HG02981 (cell line): Measurements from ENCODE around the gene TNRC18.
"Not testable (repeated sequence)": the region's sequence is repeated elsewhere in the genome, so short reads cannot be mapped to it uniquely, and the experiment has no call there.

Experiments used
- ATAC-seq: cut with Tn5 transposase; IDR thresholded peaks from one replicate; pipeline ENCODE4 v1.9.1; 2021; ENCODE audit warnings: mild to moderate bottlenecking, moderate library complexity; ENCODE audit not compliant: unreplicated experiment

TNRC18 gene

GRCh38 chr7:5324961-5325360 lies 98.7 kb downstream of the TNRC18 start:
- ATAC-seq, result no peak

DNA sequence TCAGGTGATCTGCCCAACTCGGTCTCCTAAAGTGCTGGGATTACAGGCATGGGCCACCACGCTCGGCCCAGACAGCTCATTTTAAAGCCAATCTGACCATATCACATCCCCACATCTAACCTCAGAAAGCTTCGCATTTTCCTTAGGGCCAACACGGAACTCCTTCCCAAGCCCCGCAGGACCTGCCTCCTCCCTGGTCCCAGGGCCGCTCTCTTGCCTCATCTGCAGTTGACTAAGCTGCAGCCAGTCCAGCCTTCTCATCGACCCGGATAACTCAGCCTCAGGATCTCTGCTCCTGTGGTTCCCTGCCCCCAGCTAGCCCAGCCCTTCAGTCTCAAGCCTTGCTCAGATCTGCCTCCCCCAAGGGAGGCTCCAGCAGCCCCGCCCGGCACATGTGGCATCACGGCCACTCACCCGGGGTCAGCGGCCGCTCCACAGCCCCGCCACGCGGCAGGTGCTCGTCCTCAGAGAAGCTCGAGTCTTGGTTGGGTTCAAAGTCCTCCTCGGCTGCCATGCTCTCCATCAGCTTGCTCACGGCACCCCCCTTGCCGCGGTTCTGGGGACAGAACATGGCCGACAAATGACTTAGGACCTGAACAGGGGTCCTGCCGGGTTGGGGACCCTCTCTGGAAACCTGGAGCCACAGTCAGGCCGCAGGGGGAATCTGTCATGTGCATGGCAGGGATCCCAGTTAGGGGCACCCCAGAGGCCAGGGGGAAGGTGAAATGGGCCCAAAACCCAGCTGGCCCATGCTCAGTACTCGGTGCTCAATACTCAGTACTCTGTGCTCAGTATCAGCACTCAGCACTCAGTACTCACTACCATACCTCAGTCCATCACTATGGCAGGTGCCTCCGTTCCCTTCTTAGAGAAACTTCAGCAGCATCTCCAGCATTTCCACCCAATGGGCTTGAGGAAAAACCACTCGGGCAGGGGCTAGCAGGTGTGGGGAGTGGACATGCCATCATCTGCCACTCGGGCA lies 99.5 kb downstream of the TNRC18 start:
- ATAC-seq, result not testable (repeated sequence)

- no peak for ATAC-seq
Observed at GRCh38 chr7:5322621-5323410, 100.8 kb downstream of the TNRC18 start.

DNA sequence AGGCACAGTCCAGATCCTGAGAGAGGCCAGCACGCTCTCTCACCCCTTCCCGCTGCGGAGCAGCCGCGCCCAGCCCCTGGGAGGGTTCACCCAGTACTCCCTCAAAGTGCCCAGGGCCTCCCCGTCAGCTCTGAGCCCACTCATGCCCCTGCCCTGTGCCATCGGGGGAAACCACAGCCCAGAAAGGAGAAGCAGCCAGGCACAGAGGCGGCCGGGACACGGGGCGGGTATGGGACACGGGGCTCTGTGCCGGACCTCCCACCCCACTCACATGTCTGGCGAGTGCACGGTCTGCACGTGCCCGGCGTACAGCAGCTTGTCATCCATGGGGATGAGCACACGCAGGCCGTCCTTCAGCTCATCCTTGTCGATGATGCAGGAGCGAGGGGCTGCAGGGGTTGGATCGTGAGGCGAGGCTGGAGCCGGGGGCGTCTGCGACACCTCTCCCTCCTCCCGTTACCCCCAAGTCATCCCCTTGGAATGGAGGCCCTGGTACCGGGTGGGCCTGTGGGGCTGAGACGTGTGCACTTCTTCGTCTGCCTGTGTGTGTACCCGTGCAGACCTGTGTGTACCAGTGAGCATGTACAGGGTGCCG lies 102.7 kb downstream of the TNRC18 start:
- no peak for ATAC-seq

DNA sequence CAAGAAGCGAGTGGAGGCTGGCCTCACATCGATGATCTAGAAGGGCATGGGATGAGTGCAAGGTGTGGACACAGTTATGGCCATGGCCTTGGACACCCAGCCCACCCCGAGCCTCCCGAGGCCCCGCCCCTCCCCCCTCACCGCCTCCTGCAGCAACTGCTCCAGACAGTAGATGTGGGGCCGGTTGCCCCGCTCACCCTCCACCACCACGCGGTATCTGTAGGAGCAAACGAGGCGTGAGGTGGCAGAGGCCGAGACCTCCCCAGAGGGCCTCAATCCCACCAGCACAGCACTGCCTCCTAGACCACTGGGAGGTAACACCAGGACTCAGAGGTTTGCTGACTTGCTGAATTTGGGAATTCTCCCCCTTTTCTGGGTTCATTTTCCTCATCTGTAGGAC lies 103.2 kb downstream of the TNRC18 start:
- ATAC-seq, result no peak

GRCh38 chr7:5318613-5319012 lies 105.0 kb downstream of the TNRC18 start:
- ATAC-seq, result not testable (repeated sequence)

DNA sequence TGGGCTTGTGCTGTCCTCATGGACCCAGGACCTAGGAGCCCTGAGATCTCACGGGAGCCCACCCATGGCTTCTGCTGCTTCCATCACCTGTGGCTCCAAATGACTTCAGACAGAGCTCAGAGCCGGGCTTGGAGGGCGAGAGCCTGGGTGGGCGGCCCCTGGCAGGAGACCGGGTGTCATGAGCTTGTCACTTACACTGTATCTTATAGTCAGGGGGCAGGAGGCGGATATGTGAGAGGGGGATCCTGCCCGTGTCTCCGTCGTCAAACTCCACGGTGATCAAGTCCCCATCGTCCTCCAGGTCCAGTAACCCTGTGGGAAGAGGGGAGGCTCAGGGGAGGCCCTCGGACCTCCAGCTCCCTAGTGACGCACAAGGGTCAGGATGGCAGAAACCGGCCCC lies 107.9 kb downstream of the TNRC18 start:
- ATAC-seq, result no peak

GRCh38 chr7:5314864-5315263 lies 108.8 kb downstream of the TNRC18 start:
- ATAC-seq, result no peak

GRCh38 chr7:5313076-5313885 lies 110.4 kb downstream of the TNRC18 start:
- not testable (repeated sequence) for ATAC-seq

GRCh38 chr7:5312276-5313070 lies 111.2 kb downstream of the TNRC18 start:
- ATAC-seq, result not testable (repeated sequence)

DNA sequence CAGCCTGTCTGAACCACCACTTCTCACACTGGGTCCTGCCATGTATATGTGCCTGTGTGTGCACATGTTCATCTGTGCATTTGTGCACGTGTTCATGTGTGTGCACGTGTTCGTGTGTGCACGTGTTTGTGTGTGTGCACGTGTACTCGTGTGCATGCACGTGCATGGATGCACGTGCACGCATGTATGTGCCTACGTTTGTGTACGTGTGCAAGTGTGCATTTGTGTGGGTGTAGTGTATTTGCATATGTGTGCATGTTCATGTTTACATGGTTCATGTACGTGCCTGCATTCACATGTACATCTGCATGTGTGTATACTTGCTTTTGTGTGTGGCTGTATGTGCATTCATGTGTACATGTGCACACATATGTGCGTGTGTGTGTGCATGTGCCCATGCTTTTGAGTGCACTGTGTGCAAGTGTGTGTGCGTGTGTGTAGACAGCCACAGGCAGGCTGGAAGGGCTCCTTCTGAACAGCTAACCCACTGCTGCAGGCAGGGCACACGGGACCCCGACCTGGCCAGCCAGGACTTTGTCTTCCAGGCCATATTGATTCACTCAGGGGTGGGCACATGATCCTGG lies 112.7 kb downstream of the TNRC18 start:
- no peak for ATAC-seq

GRCh38 chr7:5309146-5309545 lies 114.5 kb downstream of the TNRC18 start:
- no peak for ATAC-seq

DNA sequence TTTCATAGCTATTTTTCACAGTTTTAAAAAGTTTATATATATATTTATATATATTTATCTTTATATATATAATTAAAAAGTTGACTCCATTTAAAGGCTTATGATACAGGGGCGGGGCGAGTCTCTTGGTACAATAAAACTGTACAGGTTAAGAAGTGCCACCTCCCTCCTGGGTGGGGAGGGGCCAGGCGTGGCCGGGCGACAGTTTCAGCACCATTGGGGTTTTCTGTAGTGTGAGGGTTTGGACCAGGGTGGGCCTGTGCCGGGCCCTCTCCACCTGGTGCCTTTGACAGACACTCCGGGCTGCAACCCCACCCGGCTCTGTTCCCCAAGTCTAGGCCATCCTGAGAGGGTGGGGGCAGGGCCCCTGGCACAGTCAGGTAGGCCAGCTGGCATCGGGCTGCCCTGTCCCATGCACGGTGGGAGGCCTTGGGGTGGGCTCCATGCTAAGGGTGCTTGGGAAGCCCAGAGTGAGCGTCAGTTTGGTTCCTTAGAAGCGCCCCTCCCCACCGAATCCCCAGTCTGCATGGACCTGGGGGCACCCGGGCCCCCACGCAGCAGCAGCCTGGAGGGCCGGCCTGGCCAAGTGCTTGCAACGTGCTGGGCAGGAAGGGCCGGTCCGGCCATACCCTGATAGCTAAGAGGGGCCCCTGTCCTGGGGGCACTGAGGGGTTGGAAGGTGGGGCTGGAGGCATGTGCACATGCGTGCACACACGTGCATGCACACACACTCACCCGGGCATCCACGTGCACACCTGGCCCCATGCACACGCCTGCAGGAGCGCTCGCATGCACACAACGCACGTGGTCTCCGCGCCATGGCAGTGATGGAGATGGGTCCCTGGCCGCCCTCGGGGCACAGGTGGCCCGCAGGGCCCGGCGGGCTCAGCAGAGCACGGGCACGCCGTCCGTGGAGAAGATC lies 116.2 kb downstream of the TNRC18 start:
- ATAC-seq, result not testable (repeated sequence)

DNA sequence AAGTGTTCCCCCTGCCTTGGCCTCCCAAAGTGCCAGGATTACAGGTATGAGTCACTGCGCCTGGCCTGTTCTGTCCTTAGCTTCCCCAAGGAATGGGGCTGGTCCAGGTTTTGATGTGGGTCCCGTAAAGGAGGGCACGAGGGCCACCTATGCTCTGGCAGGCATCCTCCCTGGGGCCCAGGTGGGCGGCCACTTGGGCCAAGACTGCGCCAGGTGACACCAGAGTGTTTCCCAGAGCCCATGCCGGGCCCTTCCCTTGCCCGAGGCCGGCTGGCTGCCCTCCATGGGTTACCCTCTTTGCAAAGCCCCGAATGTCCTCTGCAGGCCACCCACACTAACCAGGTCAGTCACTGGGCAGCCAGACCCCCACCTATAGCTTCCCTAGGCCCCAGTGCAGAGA lies 118.6 kb downstream of the TNRC18 start:
- not testable (repeated sequence) for ATAC-seq

GRCh38 chr7:5303591-5304505 lies 119.8 kb downstream of the TNRC18 start:
- no peak for ATAC-seq

- no peak for ATAC-seq
Observed at GRCh38 chr7:5303061-5303460, 120.6 kb downstream of the TNRC18 start.

DNA sequence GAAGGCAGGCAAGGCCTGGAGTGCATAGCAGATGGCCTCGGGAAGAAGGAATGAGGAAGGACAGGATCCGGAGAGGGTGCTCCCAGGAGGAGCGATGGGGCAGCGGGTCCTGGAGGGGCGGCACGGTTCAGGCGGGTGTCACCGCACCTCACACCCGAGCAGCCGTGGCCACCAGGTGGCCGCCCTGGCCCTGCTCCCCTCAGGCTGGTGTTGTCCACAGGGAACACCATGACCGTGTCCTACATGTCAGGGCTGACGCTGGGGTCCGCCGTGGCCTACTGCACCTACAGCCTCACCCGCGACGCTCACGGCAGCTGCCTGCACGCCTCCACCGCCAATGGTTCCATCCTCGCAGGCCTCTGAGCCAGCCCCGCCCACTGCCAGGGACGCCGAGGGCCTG lies 121.1 kb downstream of the TNRC18 start:
- no peak for ATAC-seq
